SKM-1 (cell line): ENCODE results near the gene FIBCD1.

Source experiments
- DNase-seq: peaks from one replicate; lab custom pipeline; 2025; ENCODE audit not compliant: unreplicated experiment; lab: John Stamatoyannopoulos, UW

The FIBCD1 gene

DNA sequence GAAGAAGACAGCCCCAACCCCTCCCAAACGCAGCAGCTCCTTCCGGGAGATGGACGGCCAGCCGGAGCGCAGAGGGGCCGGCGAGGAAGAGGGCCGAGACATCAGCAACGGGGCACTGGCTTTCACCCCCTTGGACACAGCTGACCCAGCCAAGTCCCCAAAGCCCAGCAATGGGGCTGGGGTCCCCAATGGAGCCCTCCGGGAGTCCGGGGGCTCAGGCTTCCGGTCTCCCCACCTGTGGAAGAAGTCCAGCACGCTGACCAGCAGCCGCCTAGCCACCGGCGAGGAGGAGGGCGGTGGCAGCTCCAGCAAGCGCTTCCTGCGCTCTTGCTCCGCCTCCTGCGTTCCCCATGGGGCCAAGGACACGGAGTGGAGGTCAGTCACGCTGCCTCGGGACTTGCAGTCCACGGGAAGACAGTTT, 54.9 kb downstream of the FIBCD1 start:
- DNase-seq: no peak

DNA sequence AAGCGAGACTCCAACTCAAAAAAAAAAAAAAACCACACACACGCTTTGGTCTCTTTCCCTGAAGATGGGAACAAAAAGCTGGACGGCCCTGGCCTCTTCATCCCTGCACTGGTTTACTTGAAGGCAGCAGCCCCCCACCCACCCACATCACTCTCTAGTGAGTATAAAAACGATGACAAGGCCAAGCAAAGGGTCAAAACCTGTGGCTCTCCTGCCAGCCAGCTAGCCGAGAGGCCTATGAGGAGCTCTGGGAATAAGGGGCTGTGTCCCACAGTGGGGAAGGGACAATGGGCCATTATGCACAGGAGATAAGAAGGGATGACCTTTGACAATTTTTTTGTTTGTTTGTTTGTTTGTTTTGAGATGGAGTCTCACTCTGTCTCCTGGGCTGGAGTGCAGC, 55.6 kb downstream of the FIBCD1 start:
- no peak for DNase-seq

DNA sequence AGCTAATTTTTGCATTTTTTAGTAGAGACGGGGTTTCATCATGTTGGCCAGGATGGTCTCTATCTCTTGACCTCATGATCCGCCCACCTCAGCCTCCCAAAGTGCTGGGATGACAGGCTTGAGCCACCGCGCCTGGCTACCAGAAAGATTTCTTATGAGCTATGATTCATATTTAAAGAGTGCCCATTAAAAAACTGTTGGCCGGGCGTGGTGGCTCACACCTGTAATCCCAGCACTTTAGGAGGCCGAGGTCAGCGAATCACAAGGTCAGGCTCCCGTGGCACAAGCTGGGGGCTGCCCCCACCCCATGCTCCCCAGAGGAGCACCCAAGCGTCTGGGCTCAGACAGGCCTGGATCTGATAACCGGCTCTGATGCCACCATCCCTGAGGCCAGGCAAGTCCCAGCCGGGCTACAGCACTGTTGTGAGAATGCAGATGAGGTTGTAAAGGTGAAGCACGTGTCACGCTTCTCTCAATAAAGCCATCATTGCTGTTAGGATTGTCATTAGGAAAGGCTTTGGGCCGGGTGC, 56.3 kb downstream of the FIBCD1 start:
- DNase-seq: no peak

DNA sequence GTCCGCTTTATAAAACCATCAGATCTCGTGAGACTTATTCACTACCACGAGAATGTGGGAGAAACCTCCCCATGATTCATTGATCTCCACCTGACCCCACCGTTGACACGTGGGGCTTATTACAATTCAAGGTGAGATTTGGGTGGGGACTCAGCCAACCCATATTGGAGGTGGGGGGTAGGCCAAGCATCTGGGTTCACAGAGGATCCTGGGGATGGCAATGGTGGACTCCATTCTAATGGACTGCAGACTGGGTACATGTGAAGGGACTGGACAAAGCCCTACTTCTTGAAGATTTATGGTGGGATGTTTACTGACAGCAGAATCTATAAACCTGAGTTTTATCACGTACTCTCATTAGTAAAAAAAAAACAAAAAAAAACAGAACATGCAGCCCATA, 57.5 kb downstream of the FIBCD1 start:
- DNase-seq: no peak

DNA sequence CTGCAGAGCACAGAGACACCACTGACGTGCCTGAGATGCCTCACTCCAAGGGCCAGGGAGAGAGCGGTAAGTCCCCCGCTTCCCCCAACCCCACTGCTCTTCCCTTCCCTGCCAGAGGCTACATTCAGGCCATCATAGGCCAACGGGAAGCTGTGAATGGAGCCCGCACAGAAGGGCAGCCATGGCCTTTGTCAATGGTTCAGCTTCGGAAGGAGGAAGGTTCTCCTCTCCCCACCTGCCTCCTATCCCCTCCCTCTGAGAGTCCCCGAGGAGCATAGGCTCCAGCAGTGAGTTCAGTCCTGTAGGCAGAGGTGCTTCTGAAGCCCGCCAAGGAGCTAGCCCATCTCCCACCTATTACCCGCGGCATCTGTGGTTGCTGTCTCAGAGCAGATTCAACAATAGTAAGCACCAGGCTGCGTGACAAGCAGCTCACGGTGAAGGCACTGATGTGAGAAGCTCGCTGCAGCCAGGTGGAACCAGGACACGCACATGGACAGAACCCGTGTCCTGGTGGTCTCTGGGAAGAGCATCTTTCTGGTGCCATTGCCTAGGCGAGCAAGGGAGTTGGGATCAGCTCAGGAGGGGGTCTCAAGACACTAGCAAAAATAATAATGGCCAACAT, 58.3 kb downstream of the FIBCD1 start:
- DNase-seq: no peak

DNA sequence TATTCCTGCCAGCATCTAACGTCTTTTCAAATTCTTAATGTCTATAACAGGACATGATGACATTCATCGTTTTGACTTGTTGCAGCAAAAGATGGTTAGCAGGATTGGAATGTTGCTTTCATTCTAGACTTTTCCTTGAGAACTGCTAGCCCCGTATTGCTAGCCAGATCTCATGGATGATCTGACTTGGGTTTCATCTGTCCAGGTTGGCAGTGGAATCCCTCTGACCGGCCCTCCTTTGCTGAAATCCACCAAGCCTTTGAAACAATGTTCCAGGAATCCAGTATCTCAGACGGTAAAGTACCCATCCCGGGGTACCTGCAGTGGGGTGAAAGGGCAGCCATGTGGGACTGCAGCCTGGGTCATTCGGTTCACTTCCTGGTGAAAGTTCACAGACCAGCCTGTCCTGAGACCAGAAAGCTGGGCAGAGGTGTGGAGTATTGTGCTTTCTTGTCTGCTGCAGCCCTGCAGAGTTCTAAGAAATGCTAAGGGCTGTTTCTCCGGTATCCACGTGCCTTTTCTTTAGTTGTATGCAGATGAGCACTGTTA, 59.1 kb downstream of the FIBCD1 start:
- DNase-seq: no peak

DNA sequence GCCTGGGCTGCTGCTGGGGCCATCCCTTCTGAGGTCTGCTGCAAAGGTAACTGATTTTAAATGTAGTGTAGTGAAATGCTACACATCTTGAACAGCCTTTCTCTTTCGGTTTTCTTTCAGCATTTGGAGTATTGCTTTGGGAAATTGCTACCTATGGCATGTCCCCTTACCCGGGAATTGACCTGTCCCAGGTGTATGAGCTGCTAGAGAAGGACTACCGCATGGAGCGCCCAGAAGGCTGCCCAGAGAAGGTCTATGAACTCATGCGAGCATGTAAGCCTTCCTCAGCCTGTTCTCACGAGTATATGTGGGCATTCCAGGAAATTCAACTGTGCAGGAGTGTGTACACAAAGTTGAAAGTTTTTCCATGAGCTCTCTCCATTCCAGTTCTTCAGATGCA, 60.8 kb downstream of the FIBCD1 start:
- no peak for DNase-seq

DNA sequence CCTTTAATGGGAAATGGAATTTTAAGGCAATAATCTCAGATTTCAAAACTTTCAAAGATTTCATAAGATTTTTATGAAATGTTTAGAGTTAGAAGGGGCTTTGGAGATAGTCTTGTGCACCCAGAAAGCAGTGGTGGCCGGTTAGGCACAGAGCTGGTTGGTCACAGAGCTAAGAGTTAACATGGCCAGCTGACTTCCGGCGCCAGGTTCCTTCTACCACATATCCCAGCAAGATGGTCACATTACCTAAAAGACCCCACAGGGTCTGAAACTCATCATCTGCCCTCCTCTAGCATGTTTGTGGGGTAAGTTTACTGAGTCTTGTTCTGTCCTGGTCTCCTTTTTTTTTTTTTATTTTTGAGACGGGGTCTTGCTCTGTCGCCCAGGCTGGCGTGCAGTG, 61.7 kb downstream of the FIBCD1 start:
- DNase-seq: no peak

DNA sequence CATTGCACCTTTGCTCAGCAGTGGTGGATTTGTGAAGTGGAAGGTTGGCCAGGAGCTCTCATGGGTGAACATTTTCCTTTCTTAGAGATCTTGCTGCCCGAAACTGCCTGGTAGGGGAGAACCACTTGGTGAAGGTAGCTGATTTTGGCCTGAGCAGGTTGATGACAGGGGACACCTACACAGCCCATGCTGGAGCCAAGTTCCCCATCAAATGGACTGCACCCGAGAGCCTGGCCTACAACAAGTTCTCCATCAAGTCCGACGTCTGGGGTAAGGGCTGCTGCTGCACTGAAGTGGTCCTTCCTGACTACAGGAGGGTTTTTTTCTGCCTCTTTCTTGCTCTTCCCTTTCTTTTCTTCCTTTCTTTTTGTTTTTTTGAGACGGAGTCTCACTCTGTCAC, 64.3 kb downstream of the FIBCD1 start:
- no peak for DNase-seq

DNA sequence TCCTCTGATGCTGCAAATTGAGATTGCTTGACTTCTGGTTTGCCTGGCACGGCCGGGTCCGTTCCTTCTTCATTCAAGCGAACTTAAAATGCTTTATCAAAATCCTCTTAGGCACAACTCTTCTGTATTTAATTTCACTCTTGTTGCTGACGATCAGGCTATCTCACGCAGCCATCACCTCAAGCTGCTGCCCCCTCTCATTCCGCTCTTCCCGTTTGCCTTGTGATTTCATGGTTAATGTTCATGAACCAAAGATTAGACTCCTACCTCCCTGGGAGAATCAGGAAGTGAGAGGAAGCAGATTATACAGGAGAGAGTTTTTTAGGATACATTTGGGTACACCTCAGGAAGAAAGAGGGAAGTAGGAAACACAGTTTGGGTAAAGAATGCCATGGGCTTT, 65.1 kb downstream of the FIBCD1 start:
- DNase-seq: no peak

DNA sequence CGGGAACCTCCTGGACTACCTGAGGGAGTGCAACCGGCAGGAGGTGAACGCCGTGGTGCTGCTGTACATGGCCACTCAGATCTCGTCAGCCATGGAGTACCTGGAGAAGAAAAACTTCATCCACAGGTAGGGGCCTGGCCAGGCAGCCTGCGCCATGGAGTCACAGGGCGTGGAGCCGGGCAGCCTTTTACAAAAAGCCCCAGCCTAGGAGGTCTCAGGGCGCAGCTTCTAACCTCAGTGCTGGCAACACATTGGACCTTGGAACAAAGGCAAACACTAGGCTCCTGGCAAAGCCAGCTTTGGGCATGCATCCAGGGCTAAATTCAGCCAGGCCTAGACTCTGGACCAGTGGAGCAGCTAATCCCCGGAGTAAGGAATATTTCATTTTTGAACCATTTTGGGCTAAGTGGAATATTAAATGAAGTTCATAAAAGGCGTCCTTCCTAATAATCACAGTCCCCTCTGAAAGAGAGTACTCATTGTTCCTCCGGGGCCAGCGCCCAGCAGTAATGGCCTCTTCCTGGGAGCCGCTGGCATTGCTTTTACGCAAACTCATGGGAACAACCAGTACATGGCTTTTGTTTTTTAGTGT, 66.0 kb downstream of the FIBCD1 start:
- no peak for DNase-seq

DNA sequence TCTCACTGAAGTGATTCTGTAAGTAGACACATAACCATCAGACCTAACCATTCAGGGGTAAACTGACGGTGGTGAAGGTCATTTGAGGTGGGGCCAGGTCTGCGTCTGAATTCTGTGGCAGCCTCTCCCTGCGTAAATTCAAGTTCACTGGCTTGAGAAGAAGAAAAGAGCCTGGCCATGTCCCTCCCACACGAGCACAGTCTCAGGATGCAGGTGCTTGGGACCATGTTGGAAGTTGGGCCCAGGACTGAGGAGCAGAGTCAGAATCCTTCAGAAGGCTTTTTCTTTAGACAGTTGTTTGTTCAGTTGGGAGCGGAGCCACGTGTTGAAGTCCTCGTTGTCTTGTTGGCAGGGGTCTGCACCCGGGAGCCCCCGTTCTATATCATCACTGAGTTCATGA, 66.5 kb downstream of the FIBCD1 start:
- no peak for DNase-seq

DNA sequence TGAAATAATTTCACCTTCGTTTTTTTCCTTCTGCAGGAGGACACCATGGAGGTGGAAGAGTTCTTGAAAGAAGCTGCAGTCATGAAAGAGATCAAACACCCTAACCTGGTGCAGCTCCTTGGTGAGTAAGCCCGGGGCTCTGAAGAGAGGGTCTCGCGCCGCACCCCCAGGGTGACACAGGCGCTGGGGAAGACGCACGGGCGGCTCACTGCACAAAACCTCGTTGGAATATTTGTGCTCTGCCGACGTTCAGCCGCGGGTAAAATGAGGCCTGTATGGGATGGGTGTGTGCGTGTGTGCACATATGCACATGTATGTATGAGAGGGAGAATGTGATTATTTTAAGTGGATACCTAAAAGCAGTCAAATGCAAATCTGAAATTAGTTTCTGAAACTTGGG, 67.0 kb downstream of the FIBCD1 start:
- no peak for DNase-seq

DNA sequence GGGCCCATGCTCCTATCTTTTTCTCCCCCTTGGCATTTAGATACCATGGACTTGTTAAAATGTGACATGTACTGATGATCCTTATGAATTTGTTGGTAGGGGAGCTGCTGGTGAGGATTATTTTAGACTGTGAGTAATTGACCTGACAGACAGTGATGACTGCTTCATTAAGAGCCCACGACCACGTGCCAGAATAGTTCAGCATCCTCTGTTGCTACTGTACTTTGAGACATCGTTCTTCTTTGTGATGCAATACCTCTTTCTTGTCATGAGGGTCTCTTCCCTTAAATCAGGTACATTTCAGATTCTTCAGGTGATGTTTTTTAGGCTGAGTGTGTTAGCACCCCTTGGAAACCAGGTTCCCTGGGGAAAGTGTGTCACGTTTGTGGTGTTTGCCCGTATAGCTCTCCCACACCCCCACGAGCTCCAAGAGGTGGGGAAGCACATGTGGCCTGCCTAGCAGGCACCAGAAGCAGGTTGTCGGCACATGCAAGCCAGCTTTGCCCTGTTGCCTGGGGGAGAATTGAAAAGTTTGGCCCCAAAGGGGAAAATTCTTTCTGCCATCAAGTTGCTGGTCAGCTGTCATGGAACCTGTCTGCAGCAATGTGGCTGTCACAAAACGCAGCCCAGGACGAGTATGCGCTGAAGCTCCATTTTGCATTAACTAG, 67.5 kb downstream of the FIBCD1 start:
- no peak for DNase-seq

DNA sequence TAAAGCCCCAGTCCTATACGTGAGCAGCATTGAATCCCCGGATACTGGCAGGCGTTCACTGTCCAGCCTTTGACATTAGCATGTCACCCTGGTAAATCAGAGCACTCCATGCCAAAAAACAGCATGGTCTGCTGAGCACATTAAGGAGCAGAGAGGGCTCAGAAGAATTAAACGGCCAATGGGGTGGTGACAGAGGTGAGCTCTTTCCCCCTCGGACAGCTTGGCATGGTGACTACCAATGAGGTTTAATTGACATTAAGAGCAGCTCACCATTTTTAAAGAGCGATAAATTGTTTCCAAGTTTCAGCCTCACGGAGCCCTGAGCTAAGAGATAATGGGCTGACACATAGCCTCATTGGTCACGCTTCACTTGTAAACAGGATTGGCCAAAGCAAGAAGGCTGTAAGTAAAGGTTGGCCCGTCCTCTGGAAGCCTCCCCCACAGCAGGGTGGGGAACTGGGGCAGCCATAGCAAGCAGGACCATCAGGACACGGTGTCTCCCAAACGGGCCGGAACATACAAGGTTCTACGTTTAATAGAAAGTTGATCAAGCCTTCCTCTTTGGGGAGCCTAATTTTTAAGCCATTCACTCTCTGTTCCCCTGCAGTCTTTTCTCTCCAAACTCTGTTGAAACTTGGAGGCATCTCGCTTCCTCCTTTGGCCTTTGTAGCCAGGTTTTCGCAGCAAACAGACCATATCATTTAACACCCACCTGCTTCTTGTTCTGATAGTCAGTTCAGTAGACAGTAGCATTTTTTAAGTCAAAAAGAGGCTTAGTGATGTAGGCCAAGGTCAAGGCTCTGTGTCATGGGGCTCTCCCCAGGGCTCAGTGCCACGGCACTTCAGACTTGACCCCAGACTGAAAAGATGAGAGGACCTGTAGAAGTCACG, 68.3 kb downstream of the FIBCD1 start:
- no peak for DNase-seq

DNA sequence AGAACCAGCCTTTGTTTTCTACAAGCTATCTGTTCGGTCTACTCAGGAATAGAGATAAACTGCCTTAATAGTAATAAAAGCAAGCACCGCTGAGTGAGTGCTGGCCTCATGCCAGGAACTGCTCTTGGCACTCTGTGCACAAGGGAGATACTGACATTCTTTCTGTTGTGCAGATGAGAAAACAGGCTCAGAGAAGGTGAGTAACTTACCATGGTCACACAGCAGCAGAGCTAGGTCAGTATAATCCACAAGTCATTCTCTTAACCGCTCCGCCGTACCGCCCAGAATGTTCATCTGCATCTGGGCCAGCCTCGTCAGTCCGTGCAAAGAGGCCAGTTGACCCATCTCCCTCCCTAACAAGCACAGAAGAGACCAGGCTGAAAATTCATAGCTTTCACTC, 69.8 kb downstream of the FIBCD1 start:
- no peak for DNase-seq

DNA sequence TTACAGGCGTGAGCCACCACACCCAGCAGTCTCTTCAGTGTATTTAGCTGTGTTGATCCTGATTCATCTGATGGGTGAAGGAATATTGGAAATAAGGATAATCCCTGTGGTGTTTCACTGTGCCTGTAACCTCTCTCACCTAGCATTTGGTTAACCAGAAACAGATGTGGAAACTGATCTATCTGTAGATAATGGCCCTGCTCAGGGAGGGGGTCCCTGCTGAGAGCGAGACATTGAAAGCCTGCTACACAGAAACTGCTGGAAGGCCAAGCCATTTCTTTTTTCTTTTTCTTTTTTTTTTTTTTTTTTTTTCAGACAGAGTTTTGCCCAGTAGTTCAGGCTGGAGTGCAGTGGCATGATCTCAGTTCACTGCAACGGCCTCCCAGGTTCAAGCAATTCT, 70.8 kb downstream of the FIBCD1 start:
- no peak for DNase-seq

DNA sequence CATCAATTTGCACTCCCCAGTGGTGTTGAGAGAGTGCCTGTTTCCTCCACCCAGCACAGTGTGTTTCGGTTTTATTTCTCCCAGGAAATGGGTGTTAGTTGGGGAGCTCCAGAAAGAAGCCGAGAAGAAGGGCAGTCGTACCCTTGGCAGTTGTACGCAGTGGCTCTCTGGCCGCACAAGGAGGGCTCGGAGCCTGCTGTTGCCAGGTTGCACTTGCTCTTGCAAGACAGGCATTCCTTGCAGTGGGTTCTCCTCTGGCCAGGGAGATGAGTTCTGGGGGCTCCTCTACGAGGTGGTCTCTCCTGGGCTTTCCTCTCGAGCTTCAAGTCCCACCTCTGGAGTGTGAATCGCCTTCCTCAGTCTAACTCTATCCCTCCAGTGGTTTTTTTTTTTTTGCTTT, 71.5 kb downstream of the FIBCD1 start:
- no peak for DNase-seq

DNA sequence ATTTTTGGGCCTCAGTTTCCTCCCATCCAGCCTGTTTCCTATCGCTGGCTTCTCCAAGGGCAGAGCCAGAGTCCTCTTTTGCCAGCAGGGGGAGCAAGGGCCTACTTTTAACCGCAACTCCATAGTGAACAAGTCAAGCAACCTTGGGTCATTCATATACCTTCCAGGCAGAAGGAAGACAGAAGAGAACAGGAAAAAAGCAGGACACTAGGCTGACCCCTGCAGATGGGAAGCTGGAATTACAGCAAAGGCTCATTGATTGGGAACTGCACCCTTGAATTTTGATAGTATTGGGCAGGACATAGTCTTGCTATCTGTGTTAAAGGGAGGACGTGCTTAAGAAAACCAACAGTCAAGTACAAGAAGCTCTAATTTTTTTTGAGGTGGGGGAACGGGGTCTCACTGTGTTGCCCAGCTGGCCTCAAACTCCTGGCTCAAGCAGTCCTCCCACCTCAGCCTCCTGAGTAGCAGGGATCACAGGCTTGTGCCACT, 72.5 kb downstream of the FIBCD1 start:
- DNase-seq: peak; percentile 82

DNA sequence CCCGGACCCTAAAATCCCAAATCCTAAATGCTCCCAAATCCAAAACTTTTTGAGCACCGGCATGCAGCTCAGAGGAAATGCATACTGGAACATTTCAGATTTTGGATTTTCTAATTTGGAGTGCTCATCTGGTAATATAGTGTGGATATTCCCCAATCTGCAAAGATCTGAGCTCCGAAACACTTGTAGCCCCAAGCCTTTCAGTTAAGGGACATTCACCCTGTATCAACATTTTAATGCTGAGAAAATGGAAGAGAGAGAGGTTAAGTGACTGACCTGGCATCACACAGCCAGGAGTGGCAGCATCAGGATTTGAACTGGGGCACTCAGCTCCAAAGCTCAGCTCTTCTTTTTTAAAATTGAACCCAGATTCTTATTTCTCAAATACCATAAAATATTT, 73.1 kb downstream of the FIBCD1 start:
- DNase-seq: no peak

DNA sequence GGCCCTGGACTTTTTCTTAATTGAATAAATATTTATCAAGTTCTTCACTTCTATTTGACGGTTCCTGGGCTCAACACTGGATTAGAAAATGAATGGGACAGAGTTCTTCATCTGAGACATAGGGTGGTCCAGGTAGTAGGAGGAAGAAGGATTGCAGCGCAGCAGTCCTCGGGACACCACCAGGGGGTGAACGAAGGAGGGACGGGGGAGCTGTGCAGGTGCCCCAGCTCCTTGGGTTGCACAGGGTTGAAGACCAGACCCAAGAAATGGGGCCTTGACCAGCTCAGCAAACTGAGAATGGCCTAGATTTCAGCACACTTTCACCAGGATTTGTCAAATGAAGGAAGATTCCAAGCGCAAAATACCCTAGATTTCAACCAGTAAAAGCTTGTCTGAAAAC, 74.5 kb downstream of the FIBCD1 start:
- no peak for DNase-seq
